Uterus (tissue), 2 donors: ENCODE measurements around the gene KRTAP2-4.

Experiments
- CTCF ChIP-seq, 4 experiments: fragments of 200-600 bp in 2 of 4; fragments of 450-650 bp in 2 of 4; sonication (generic) in 2 of 4; IDR thresholded peaks; one replicate each; pipeline ENCODE4 v1.5.1; 2016 to 2019; ENCODE audit warnings: antibody characterized with exemption in 4 of 4, mild to moderate bottlenecking in 2 of 4, moderate library complexity in 1 of 4
- POLR2A ChIP-seq, 2 donors: fragments of 450-650 bp; IDR thresholded peaks; one replicate each; pipeline ENCODE4 v1.6.1; 2016; ENCODE audit warnings: antibody characterized with exemption in 2 of 2, mild to moderate bottlenecking in 1 of 2, moderate library complexity in 1 of 2

GRCh38 chr17:41054025-41054424 lies 11.7 kb downstream of the KRTAP2-4 start:
- TF ChIP-seq CTCF (IDR thresholded peaks at IDR 0.05) (no peak), POLR2A (IDR thresholded peaks at IDR 0.05) (no peak)
